Spleen (tissue), 11 donors: ENCODE results near the gene PSMD2. TPM values are rescaled to one million over a fixed set of nuclear protein-coding genes. Genes with fewer than 3 reads are reported as not detected.

ENCODE experiments used
- DNase-seq: peaks from one replicate; pipeline ENCODE4 v3.0.0-alpha.2; 2020
- H3K27ac ChIP-seq, 8 donors: fragments of 200-600 bp; sonication (generic) in 7 of 8; 1 replicate in 4 of 8; 2 replicates in 4 of 8; pipeline versions ENCODE4 v1.5.0 to v1.8.0; 2016 to 2021; ENCODE audit warnings: inconsistent platforms in 4 of 8, mild to moderate bottlenecking in 4 of 8, moderate library complexity in 1 of 8
- H3K27me3 ChIP-seq, 7 donors: fragments of 200-600 bp; sonication (generic) in 6 of 7; replicated peaks in 1 of 7; 1 replicate in 4 of 7; 2 replicates in 3 of 7; pipeline versions ENCODE4 v1.5.0 to v1.8.0; 2016 to 2021; ENCODE audit warnings: inconsistent platforms in 3 of 7, mild to moderate bottlenecking in 1 of 7
- H3K36me3 ChIP-seq, 6 donors: fragments of 200-600 bp; sonication (generic) in 5 of 6; 1 replicate in 4 of 6; 2 replicates in 2 of 6; pipeline versions ENCODE4 v1.5.0 to v1.8.0; 2016 to 2021; ENCODE audit warnings: inconsistent platforms in 2 of 6
- H3K4me1 ChIP-seq, 6 donors: fragments of 200-600 bp; sonication (generic) in 5 of 6; 1 replicate in 3 of 6; 2 replicates in 3 of 6; pipeline versions ENCODE4 v1.5.0 to v1.8.0; 2016 to 2021; ENCODE audit warnings: inconsistent platforms in 3 of 6
- H3K4me3 ChIP-seq, 8 donors: fragments of 200-600 bp; sonication (generic) in 7 of 8; 1 replicate in 4 of 8; 2 replicates in 4 of 8; pipeline versions ENCODE4 v1.5.0 to v1.8.0; 2016 to 2021; ENCODE audit warnings: inconsistent platforms in 4 of 8, mild to moderate bottlenecking in 4 of 8, moderate library complexity in 2 of 8
- H3K9me3 ChIP-seq, 8 donors: fragments of 200-600 bp; sonication (generic) in 7 of 8; 1 replicate in 4 of 8; 2 replicates in 4 of 8; pipeline versions ENCODE4 v1.5.0 to v1.8.0; 2016 to 2021; ENCODE audit warnings: inconsistent platforms in 4 of 8
- CTCF ChIP-seq, 11 experiments: fragments of 200-600 bp in 7 of 11; fragments of 450-650 bp in 4 of 11; sonication (generic) in 4 of 11; IDR thresholded peaks in 8 of 11; conservative IDR thresholded peaks in 3 of 11; 1 replicate in 7 of 11; 2 replicates in 4 of 11; pipeline versions ENCODE4 v1.4.0 to v1.8.0; 2016 to 2021; ENCODE audit warnings: antibody characterized with exemption in 11 of 11, inconsistent platforms in 4 of 11, mild to moderate bottlenecking in 1 of 11
- POLR2A ChIP-seq, 3 donors: fragments of 450-650 bp; IDR thresholded peaks; one replicate each; pipeline ENCODE4 v1.5.1; 2017; ENCODE audit warnings: antibody characterized with exemption in 3 of 3, mild to moderate bottlenecking in 1 of 3
- POLR2AphosphoS5 ChIP-seq, 3 donors: sonication (generic); formaldehyde crosslinking; IDR thresholded peaks; one replicate each; pipeline ENCODE4 v1.5.1; 2017; ENCODE audit warnings: antibody characterized with exemption in 3 of 3
- WGBS, 5 donors: extraction: QIAGEN DNeasy Blood & Tissue Kit in 3 of 5; methylation state at CpG; one replicate each; pipeline versions ENCODE4 v1.1.5 to v1.1.7; 2013 to 2018; 5-methylcytosine and 5-hydroxymethylcytosine counted together
- intact Hi-C: fragments of 100-400 bp; cut with DNase I; formaldehyde crosslinking; loops from one replicate; pipeline ENCODE4 v1.15.0; 2023; ENCODE audit warnings: low total_unique reads
- polyA plus RNA-seq, 3 donors: library from polyadenylated mRNA; stranded (reverse); fragments of 200-250 nt; gene quantifications; one replicate each; pipeline ENCODE4 v1.2.1, GENCODE V29; 2013
- total RNA-seq, 7 donors: library from RNA; depleted of rRNA in 3 of 7; stranded (reverse); fragments of >200 nt in 3 of 7; fragmentation: NEBNext Ultra II Directional in 4 of 7; extraction: Animal tissue kit (Norgen Biotek cat#: 25700) in 4 of 7; gene quantifications; one replicate each; pipeline versions ENCODE4 v1.1.0 to v1.2.1, GENCODE V29; 2016 to 2021
- donor health status: healthy with polysubstance abuse.
- donor health status: DM: no; HTN: no; CAD: no; lungs with moderate emphysema.
- donor health status: DM: no; HTN: no; CAD: no.
- donor health status: Bipolar disorder and iron deficiency.
- donor health status: healthy.
- donor health status: DM: no; HTN: no; CAD: no.
- donor health status: DM: yes; HTN: yes; CAD: no.

Gene PSMD2
- total and polyA plus RNA-seq, 10 donors, result 53.8 to 191 (median 135) TPM

DNA sequence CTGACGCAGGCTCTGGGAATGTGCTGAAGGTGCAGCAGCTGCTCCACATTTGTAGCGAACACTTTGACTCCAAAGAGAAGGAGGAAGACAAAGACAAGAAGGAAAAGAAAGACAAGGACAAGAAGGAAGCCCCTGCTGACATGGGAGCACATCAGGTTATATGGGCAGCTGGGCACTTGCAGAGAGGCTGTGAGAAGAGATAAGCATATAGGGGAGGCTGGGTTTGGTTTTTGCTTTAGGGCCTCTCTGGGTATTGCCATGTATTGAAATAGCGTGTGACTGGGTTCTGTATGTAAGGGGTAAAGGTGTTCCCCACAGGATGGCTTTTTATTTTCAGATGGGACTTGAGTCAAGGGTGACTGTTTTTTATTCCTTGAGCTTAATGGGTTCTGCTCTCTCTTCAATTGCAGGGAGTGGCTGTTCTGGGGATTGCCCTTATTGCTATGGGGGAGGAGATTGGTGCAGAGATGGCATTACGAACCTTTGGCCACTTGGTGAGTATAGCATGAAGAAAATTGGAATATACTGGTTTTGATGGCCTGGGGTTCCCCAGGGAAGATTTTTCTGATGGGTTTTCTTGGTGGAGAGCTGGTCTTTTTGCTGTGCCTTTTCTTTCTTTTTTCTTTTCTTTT lies 7.4 kb downstream of the PSMD2 start:
- no peak for DNase-seq
- intact Hi-C loops, result no loop called here
- Histone ChIP-seq H3K4me3 (no peak overlapping the region), H3K9me3 (no peaks in the 10 kb centered on the region), H3K36me3 (peaks cover 22 to 90% (median 80%) of the 10 kb centered on the region in 6 donors), H3K27ac (no peak overlapping the region), H3K27me3 (no peaks in the 10 kb centered on the region), H3K4me1 (peaks cover 0 to 11% (median 0%) of the 10 kb centered on the region in 6 donors)
- no peak for TF ChIP-seq CTCF (IDR thresholded peaks at IDR 0.05 in 8 of 11, conservative IDR thresholded peaks at IDR 0.05 in 3 of 11)
- no peak for TF ChIP-seq POLR2A (IDR thresholded peaks at IDR 0.05)
- no peak for TF ChIP-seq POLR2AphosphoS5 (IDR thresholded peaks at IDR 0.05)
- 91 to 97% (median 95%) methylated on average over 4 of the region's 4 CpGs for WGBS, 5 donors

GRCh38 chr3:184307915-184308314 lies 8.9 kb downstream of the PSMD2 start:
- H3K27ac ChIP-seq, result no peak overlapping the region
- intact Hi-C loops, result no loop called here
- DNase-seq, result no peak
- peaks cover 19 to 75% (median 65%) of the 10 kb centered on the region in 6 donors for H3K36me3 ChIP-seq
- H3K4me3 ChIP-seq, result no peak overlapping the region
- 91 to 99% (median 97%) methylated on average over 9 of the region's 9 CpGs for WGBS, 5 donors
- peaks cover 0 to 2% (median 0%) of the 10 kb centered on the region in 6 donors for H3K4me1 ChIP-seq
- H3K9me3 ChIP-seq, result no peaks in the 10 kb centered on the region
- TF ChIP-seq POLR2A (IDR thresholded peaks at IDR 0.05) (no peak), POLR2AphosphoS5 (IDR thresholded peaks at IDR 0.05) (no peak), CTCF (IDR thresholded peaks at IDR 0.05 in 8 of 11, conservative IDR thresholded peaks at IDR 0.05 in 3 of 11) (no peak)
- no peaks in the 10 kb centered on the region for H3K27me3 ChIP-seq

- Histone ChIP-seq H3K9me3 (no peaks in the 10 kb centered on the region), H3K27me3 (no peaks in the 10 kb centered on the region), H3K36me3 (peaks cover 14 to 67% (median 57%) of the 10 kb centered on the region in 6 donors), H3K27ac (no peak overlapping the region), H3K4me1 (peaks cover 0 to 3% (median 2%) of the 10 kb centered on the region in 6 donors), H3K4me3 (no peak overlapping the region)
- TF ChIP-seq POLR2A (IDR thresholded peaks at IDR 0.05), result no peak
- no peak for TF ChIP-seq POLR2AphosphoS5 (IDR thresholded peaks at IDR 0.05)
- no peak for TF ChIP-seq CTCF (IDR thresholded peaks at IDR 0.05 in 8 of 11, conservative IDR thresholded peaks at IDR 0.05 in 3 of 11)
- no peak for DNase-seq
- WGBS, 5 donors, result 72 to 78% (median 74%) methylated on average over 7 of the region's 7 CpGs
- intact Hi-C loops, result no loop called here
Observed at GRCh38 chr3:184308744-184309143, 9.7 kb downstream of the PSMD2 start.

GRCh38 chr3:184311633-184312032 lies 12.6 kb downstream of the PSMD2 start:
- Histone ChIP-seq H3K36me3 (peaks cover 6 to 47% (median 28%) of the 10 kb centered on the region in 6 donors), H3K4me3 (no peak overlapping the region), H3K4me1 (peaks cover 8 to 25% (median 22%) of the 10 kb centered on the region in 6 donors), H3K9me3 (no peaks in the 10 kb centered on the region), H3K27ac (no peak overlapping the region), H3K27me3 (no peaks in the 10 kb centered on the region)
- intact Hi-C loops, result loop anchor here (10.0 kb wide), 1 partner anchor 127 kb away; the partner anchor contains the start of gene ABCF3
- no peak for DNase-seq
- no peak for TF ChIP-seq POLR2A (IDR thresholded peaks at IDR 0.05)
- TF ChIP-seq POLR2AphosphoS5 (IDR thresholded peaks at IDR 0.05), result no peak
- TF ChIP-seq CTCF (IDR thresholded peaks at IDR 0.05 in 8 of 11, conservative IDR thresholded peaks at IDR 0.05 in 3 of 11), result no peak
